SK-N-SH (cell line): ENCODE measurements around the gene SGTA. TPM values are rescaled to one million over a fixed set of nuclear protein-coding genes. Genes with fewer than 3 reads are reported as not detected.

Experiments
- CTCF ChIA-PET: fragments of 300-600, 350-600 bp; formaldehyde crosslinking; extraction: SDS; loops from one replicate; lab custom pipeline; 2021; lab: Yijun Ruan, JAX
- POLR2A ChIA-PET: fragments of 350-600 bp; sonication (Branson Sonifier 250); formaldehyde crosslinking; extraction: SDS; loops from one replicate; lab custom pipeline; 2020; ENCODE audit warnings: antibody characterized with exemption, inconsistent platforms; lab: Yijun Ruan, JAX
- DNase-seq: peaks from one replicate; pipeline ENCODE4 v3.0.0; 2012
- H2AFZ ChIP-seq: fragments of 200-600 bp; sonication (generic); 2 replicates; pipeline ENCODE4 v1.8.1; 2016; ENCODE audit warnings: antibody characterized with exemption, mild to moderate bottlenecking, low read depth
- H3F3A ChIP-seq: fragments of 200-600 bp; sonication (generic); replicated peaks from 2 replicates; pipeline ENCODE3; 2016; ENCODE audit warnings: antibody characterized with exemption, mild to moderate bottlenecking; ENCODE audit not compliant: insufficient read depth
- H3K27ac ChIP-seq, 2 experiments: fragments of 200-500 bp in 1 of 2; fragments of 200-600 bp in 1 of 2; sonication (Bioruptor generic) in 1 of 2; sonication (generic), shearing (Covaris generic) in 1 of 2; 2 replicates each; pipeline versions ENCODE4 v1.5.1 to v1.6.1; 2014 to 2016; ENCODE audit warnings: low read depth in 2 of 2, inconsistent platforms in 1 of 2, low read length in 1 of 2, mild to moderate bottlenecking in 1 of 2, mixed read lengths in 1 of 2
- H3K27me3 ChIP-seq: fragments of 200-600 bp; sonication (generic), shearing (Covaris generic); 2 replicates; pipeline ENCODE4 v1.6.1; 2016; ENCODE audit warnings: mixed run types; ENCODE audit not compliant: insufficient read depth
- H3K36me3 ChIP-seq, 2 experiments: fragments of 200-500 bp in 1 of 2; fragments of 200-600 bp in 1 of 2; sonication (Bioruptor generic) in 1 of 2; sonication (generic) in 1 of 2; replicated peaks in 1 of 2; 2 replicates each; pipeline versions ENCODE3 to v1.5.1; 2014 to 2016; ENCODE audit warnings: low read length in 1 of 2, mild to moderate bottlenecking in 1 of 2; ENCODE audit not compliant: insufficient read depth in 2 of 2, control insufficient read depth in 1 of 2
- H3K4me1 ChIP-seq, 2 experiments: fragments of 200-500 bp in 1 of 2; fragments of 200-600 bp in 1 of 2; sonication (Bioruptor generic) in 1 of 2; sonication (generic), shearing (Covaris generic) in 1 of 2; 2 replicates each; pipeline versions ENCODE4 v1.5.1 to v1.6.1; 2014 to 2016; ENCODE audit warnings: low read depth in 1 of 2, low read length in 1 of 2, mixed run types in 1 of 2; ENCODE audit not compliant: insufficient read depth in 2 of 2, control insufficient read depth in 1 of 2
- H3K4me2 ChIP-seq: fragments of 200-600 bp; sonication (generic), shearing (Covaris generic); 2 replicates; pipeline ENCODE4 v1.6.1; 2017; ENCODE audit warnings: mixed run types
- H3K4me3 ChIP-seq, 2 experiments: fragments of 200-500 bp in 1 of 2; fragments of 200-600 bp in 1 of 2; sonication (Bioruptor generic) in 1 of 2; sonication (generic), shearing (Covaris generic) in 1 of 2; 2 replicates each; pipeline versions ENCODE4 v1.5.1 to v1.8.1; 2014 to 2016; ENCODE audit warnings: low read depth in 2 of 2, inconsistent platforms in 1 of 2, low read length in 1 of 2, mild to moderate bottlenecking in 1 of 2, mixed read lengths in 1 of 2, moderate library complexity in 1 of 2
- H3K79me2 ChIP-seq: fragments of 200-600 bp; sonication (generic); 2 replicates; pipeline ENCODE4 v1.8.1; 2017; ENCODE audit warnings: mild to moderate bottlenecking; ENCODE audit not compliant: insufficient read depth
- H3K9ac ChIP-seq: fragments of 200-600 bp; sonication (generic); 2 replicates; pipeline ENCODE4 v1.6.1; 2017; ENCODE audit warnings: mixed run types
- H3K9me2 ChIP-seq: fragments of 200-600 bp; sonication (generic); 2 replicates; pipeline ENCODE4 v1.6.1; 2017; ENCODE audit warnings: mixed run types
- H3K9me3 ChIP-seq: fragments of 200-600 bp; sonication (generic); 2 replicates; pipeline ENCODE4 v1.6.1; 2017; ENCODE audit warnings: mixed run types, mild to moderate bottlenecking, moderate library complexity
- H4K20me1 ChIP-seq: fragments of 200-600 bp; sonication (generic); 2 replicates; pipeline ENCODE4 v1.6.1; 2017; ENCODE audit warnings: mild to moderate bottlenecking, mixed run types; ENCODE audit not compliant: insufficient read depth
- CHD2 ChIP-seq: fragments of 150-350 bp; IDR thresholded peaks from 2 replicates; pipeline ENCODE4 v1.6.1; 2018; ENCODE audit warnings: low read length; ENCODE audit not compliant: partially characterized antibody
- ELF1 ChIP-seq: IDR thresholded peaks from 2 replicates; pipeline ENCODE4 v1.4.0; 2012
- EP300 ChIP-seq, 2 experiments: IDR thresholded peaks; 2 replicates each; pipeline versions ENCODE4 v1.4.0 to v1.6.1; 2012; ENCODE audit warnings: borderline replicate concordance in 1 of 2, low read depth in 1 of 2, low read length in 1 of 2
- EZH2phosphoT487 ChIP-seq: fragments of 200-600 bp; sonication (generic); IDR thresholded peaks from 2 replicates; pipeline ENCODE4 v1.6.1; 2017; ENCODE audit warnings: low read depth, mixed run types, mild to moderate bottlenecking, antibody characterized with exemption, moderate library complexity, borderline replicate concordance
- FOSL2 ChIP-seq: IDR thresholded peaks from 2 replicates; pipeline ENCODE4 v1.4.0; 2012; ENCODE audit warnings: low read depth, mild to moderate bottlenecking, moderate library complexity, borderline replicate concordance
- FOXM1 ChIP-seq: IDR thresholded peaks from 2 replicates; pipeline ENCODE4 v1.4.0; 2012; ENCODE audit warnings: low read depth, mild to moderate bottlenecking
- GATA2 ChIP-seq: sonication (generic); formaldehyde crosslinking; IDR thresholded peaks from 2 replicates; pipeline ENCODE4 v1.5.0; 2020; ENCODE audit warnings: mild to moderate bottlenecking, missing genetic modification reagents
- JUND ChIP-seq: IDR thresholded peaks from 2 replicates; pipeline ENCODE4 v1.4.0; 2012
- MAX ChIP-seq: IDR thresholded peaks from 2 replicates; pipeline ENCODE4 v1.4.0; 2012; ENCODE audit warnings: low read depth
- MEF2A ChIP-seq: IDR thresholded peaks from 2 replicates; pipeline ENCODE4 v1.4.0; 2012; ENCODE audit warnings: low read depth, borderline replicate concordance
- NFIC ChIP-seq: IDR thresholded peaks from 2 replicates; pipeline ENCODE4 v1.4.0; 2012; ENCODE audit warnings: borderline replicate concordance
- POLR2AphosphoS5 ChIP-seq: IDR thresholded peaks from 2 replicates; pipeline ENCODE4 v1.6.1; 2012; ENCODE audit warnings: low read depth, low read length
- RCOR1 ChIP-seq: fragments of 150-350 bp; IDR thresholded peaks from 2 replicates; pipeline ENCODE4 v1.6.1; 2017; ENCODE audit warnings: antibody characterized with exemption, low read length
- REST ChIP-seq: IDR thresholded peaks from 2 replicates; pipeline ENCODE4 v1.6.1; 2012; ENCODE audit warnings: mild to moderate bottlenecking, low read depth, low read length, moderate library complexity
- RFX5 ChIP-seq: IDR thresholded peaks from 2 replicates; pipeline ENCODE4 v1.6.1; 2012; ENCODE audit warnings: mild to moderate bottlenecking, improper control_type of control experiment, low read length
- RXRA ChIP-seq: IDR thresholded peaks from 2 replicates; pipeline ENCODE4 v1.4.0; 2012; ENCODE audit warnings: low read depth, mild to moderate bottlenecking, borderline replicate concordance
- TCF12 ChIP-seq: IDR thresholded peaks from 2 replicates; pipeline ENCODE4 v1.4.0; 2012
- YY1 ChIP-seq: IDR thresholded peaks from 2 replicates; pipeline ENCODE4 v1.4.0; 2012; ENCODE audit warnings: low read depth, mild to moderate bottlenecking
- ZBTB33 ChIP-seq: IDR thresholded peaks from 2 replicates; pipeline ENCODE4 v1.4.0; 2012; ENCODE audit warnings: low read depth, borderline replicate concordance
- WGBS: methylation state at CpG from one replicate; pipeline ENCODE4 v1.1.6; 2017; ENCODE audit warnings: low lambda C conversion rate; 5-methylcytosine and 5-hydroxymethylcytosine counted together
- polyA plus RNA-seq, 3 experiments: library from polyadenylated mRNA; depleted of rRNA; stranded (reverse); fragments of >200 nt; gene quantifications; 2 replicates each; pipeline ENCODE4 v1.2.3, GENCODE V29; 2012
- TF ChIP-seq, protein P1 (sequence below): IDR thresholded peaks from 2 replicates; pipeline ENCODE4 v1.4.0; 2012; ENCODE audit warnings: low read depth, borderline replicate concordance

SGTA gene
- polyA plus RNA-seq, 1 of the 3 experiments (the other 2 are of a cell fraction), result 78.4 TPM

GRCh38 chr19:2787115-2787514, 4.0 kb upstream of the SGTA start:
- 0 out of 2 replicates have a peak, but pooled peaks cover under 1% of the 10 kb centered on the region for H4K20me1 ChIP-seq
- no peaks in the 10 kb centered on the region for H3K9me2 ChIP-seq
- H3K27me3 ChIP-seq, result no peaks in the 10 kb centered on the region
- no peak for TF ChIP-seq ELF1
- TF ChIP-seq ZBTB33, result no peak
- no peak for TF ChIP-seq FOSL2
- TF ChIP-seq CHD2, result no peak
- TF ChIP-seq JUND, result no peak
- TF ChIP-seq MEF2A, result no peak
- no peak for TF ChIP-seq EZH2phosphoT487
- no peak for TF ChIP-seq NFIC
- no peak for TF ChIP-seq EP300 (IDR thresholded peaks at IDR 0.05; ENCODE audit: borderline replicate concordance in 1 of 2, low read depth in 1 of 2, low read length in 1 of 2)
- TF ChIP-seq REST, result no peak
- no peak for TF ChIP-seq TCF12
- no peak for TF ChIP-seq YY1
- no peak for TF ChIP-seq POLR2AphosphoS5
- no peak for TF ChIP-seq GATA2 (CRISPR knock-in tag)
- no peak for TF ChIP-seq RCOR1
- no peak for TF ChIP-seq RXRA
- TF ChIP-seq, protein P1, sequence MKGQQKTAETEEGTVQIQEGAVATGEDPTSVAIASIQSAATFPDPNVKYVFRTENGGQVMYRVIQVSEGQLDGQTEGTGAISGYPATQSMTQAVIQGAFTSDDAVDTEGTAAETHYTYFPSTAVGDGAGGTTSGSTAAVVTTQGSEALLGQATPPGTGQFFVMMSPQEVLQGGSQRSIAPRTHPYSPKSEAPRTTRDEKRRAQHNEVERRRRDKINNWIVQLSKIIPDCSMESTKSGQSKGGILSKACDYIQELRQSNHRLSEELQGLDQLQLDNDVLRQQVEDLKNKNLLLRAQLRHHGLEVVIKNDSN, result no peak
- TF ChIP-seq FOXM1, result no peak
- no peak for TF ChIP-seq RFX5
- no peak for TF ChIP-seq MAX
- no peak for DNase-seq
- H3K4me3 ChIP-seq, result no peak overlapping the region
- no peak overlapping the region for H2AFZ ChIP-seq
- no peak overlapping the region for H3K27ac ChIP-seq
- H3K79me2 ChIP-seq, result peaks cover 59% of the 10 kb centered on the region
- 96% methylated on average over 8 of the region's 8 CpGs for WGBS
- H3K36me3 ChIP-seq, result peaks cover 0 to 16% of the 10 kb centered on the region in 2 experiments
- CTCF ChIA-PET, result interaction anchor here (1.6 to 3.4 kb wide), 2 partner anchors 32 to 38 kb away, joined by 5 to 13 read pairs; partner anchors contain the start of gene ZNF554
- H3K9me3 ChIP-seq, result no peaks in the 10 kb centered on the region
- H3K4me1 ChIP-seq, result peaks cover 0 to 15% of the 10 kb centered on the region in 2 experiments; a peak in 2 of 4 replicates
- H3K4me2 ChIP-seq, result no peak overlapping the region
- peaks cover 12% of the 10 kb centered on the region for H3F3A ChIP-seq
- POLR2A ChIA-PET, result interaction anchor here (1.1 kb wide), 1 partner anchor 16 kb away, joined by 3 read pairs; no protein-coding TSS in a partner anchor
- H3K9ac ChIP-seq, result no peak overlapping the region
